GM23338 (cell line): ENCODE results near the gene HLA-DQB2. TPM values are rescaled to one million over a fixed set of nuclear protein-coding genes. Genes with fewer than 3 reads are reported as not detected.

ENCODE experiments used
- ATAC-seq: fragments of 200-7000 bp; cut with Tn5 transposase; 3 replicates; pipeline ENCODE4 v1.9.1; 2020
- DNase-seq: peaks from one replicate; pipeline ENCODE4 v3.0.0-alpha.2; 2015; ENCODE audit warnings: low spot score
- H2AFZ ChIP-seq: fragments of 200-600 bp; sonication (generic); 2 replicates; pipeline ENCODE4 v1.8.0; 2016; ENCODE audit warnings: antibody characterized with exemption, mild to moderate bottlenecking, moderate library complexity
- H3F3A ChIP-seq: fragments of 200-600 bp; sonication (generic); replicated peaks from 2 replicates; pipeline ENCODE4 v1.8.0; 2017; ENCODE audit warnings: antibody characterized with exemption, mixed run types, low read depth
- H3K27ac ChIP-seq: fragments of 200-600 bp; sonication (generic); 2 replicates; pipeline ENCODE4 v1.6.1; 2016; ENCODE audit warnings: low read depth
- H3K27me3 ChIP-seq: fragments of 200-600 bp; sonication (generic); 2 replicates; pipeline ENCODE4 v1.8.0; 2016; ENCODE audit warnings: mild to moderate bottlenecking, mixed run types, moderate library complexity; ENCODE audit not compliant: insufficient read depth
- H3K36me3 ChIP-seq: fragments of 200-600 bp; sonication (generic); 2 replicates; pipeline ENCODE4 v1.8.0; 2016; ENCODE audit warnings: mild to moderate bottlenecking; ENCODE audit not compliant: insufficient read depth
- H3K4me1 ChIP-seq: fragments of 200-600 bp; sonication (generic); 2 replicates; pipeline ENCODE4 v1.8.0; 2016; ENCODE audit warnings: mild to moderate bottlenecking, moderate library complexity; ENCODE audit not compliant: insufficient read depth
- H3K4me2 ChIP-seq: fragments of 200-600 bp; sonication (generic); 2 replicates; pipeline ENCODE4 v1.7.1; 2017; ENCODE audit warnings: mixed run types
- H3K4me3 ChIP-seq: fragments of 200-600 bp; sonication (generic); 2 replicates; pipeline ENCODE4 v1.6.1; 2016; ENCODE audit warnings: mixed run types
- H3K79me2 ChIP-seq: fragments of 200-600 bp; sonication (generic); replicated peaks from 2 replicates; pipeline ENCODE4 v1.8.0; 2017; ENCODE audit warnings: mild to moderate bottlenecking; ENCODE audit not compliant: insufficient read depth
- H3K9me2 ChIP-seq: fragments of 200-600 bp; sonication (generic); 2 replicates; pipeline ENCODE4 v1.8.0; 2017; ENCODE audit not compliant: insufficient read depth
- H4K20me1 ChIP-seq: fragments of 200-600 bp; sonication (generic); replicated peaks from 2 replicates; pipeline ENCODE4 v1.8.0; 2017; ENCODE audit warnings: mild to moderate bottlenecking; ENCODE audit not compliant: insufficient read depth
- H3K27ac Mint-ChIP-seq: 2 replicates; pipeline ENCODE4 v1.8.0; 2020; ENCODE audit warnings: inconsistent platforms, mild to moderate bottlenecking, moderate library complexity, mixed read lengths
- H3K27me3 Mint-ChIP-seq: 3 replicates; pipeline ENCODE4 v1.8.0; 2022; ENCODE audit warnings: low read depth, mild to moderate bottlenecking, moderate library complexity, mixed read lengths, inconsistent platforms; ENCODE audit not compliant: insufficient read depth, poor library complexity
- H3K36me3 Mint-ChIP-seq: 3 replicates; pipeline ENCODE4 v1.8.0; 2021; ENCODE audit warnings: low read depth, mild to moderate bottlenecking, inconsistent platforms, moderate library complexity, mixed read lengths
- H3K4me1 Mint-ChIP-seq: 3 replicates; pipeline ENCODE4 v1.8.0; 2020; ENCODE audit warnings: mild to moderate bottlenecking, inconsistent platforms, mixed read lengths
- H3K4me3 Mint-ChIP-seq: 3 replicates; pipeline ENCODE4 v1.8.0; 2021; ENCODE audit warnings: moderate library complexity, mild to moderate bottlenecking, inconsistent platforms, mixed read lengths
- H3K9me3 Mint-ChIP-seq: 3 replicates; pipeline ENCODE4 v1.8.0; 2020; ENCODE audit warnings: moderate library complexity, mild to moderate bottlenecking, inconsistent platforms, mixed read lengths
- EZH2 ChIP-seq: fragments of 200-600 bp; sonication (generic); IDR thresholded peaks from one replicate; pipeline ENCODE4 v1.8.0; 2017; ENCODE audit warnings: antibody characterized with exemption, mild to moderate bottlenecking, low read depth; ENCODE audit not compliant: unreplicated experiment
- JUNB ChIP-seq: IDR thresholded peaks from one replicate; pipeline ENCODE4 v1.6.1; 2016; ENCODE audit warnings: antibody characterized with exemption; ENCODE audit not compliant: unreplicated experiment
- NANOG ChIP-seq: IDR thresholded peaks from 2 replicates; pipeline ENCODE4 v1.6.1; 2016; ENCODE audit warnings: antibody characterized with exemption, borderline replicate concordance
- POLR2AphosphoS5 ChIP-seq: IDR thresholded peaks from 2 replicates; pipeline ENCODE4 v1.6.1; 2016; ENCODE audit warnings: antibody characterized with exemption, low read depth
- REST ChIP-seq: IDR thresholded peaks from one replicate; pipeline ENCODE4 v1.6.1; 2018; ENCODE audit warnings: antibody characterized with exemption; ENCODE audit not compliant: unreplicated experiment
- polyA plus RNA-seq: library from polyadenylated mRNA; unstranded; fragments of >200 nt; fragmentation: Nextera tagmentation; extraction: Ambion mirVana; gene quantifications from 2 replicates; pipeline ENCODE4 v1.2.1, GENCODE V29; 2016
- total RNA-seq: library from RNA; depleted of rRNA; stranded (reverse); fragments of >200 nt; shearing (Covaris generic); gene quantifications from 2 replicates; pipeline ENCODE4 v1.2.3, GENCODE V29; 2014
- TF ChIP-seq, protein P1 (sequence below): fragments of 250-450 bp; sonication (Bioruptor Pico); IDR thresholded peaks from 2 replicates; pipeline ENCODE4 v1.5.0; 2020; ENCODE audit warnings: mild to moderate bottlenecking, moderate library complexity
- TF ChIP-seq, protein P2 (sequence below): IDR thresholded peaks from 2 replicates; pipeline ENCODE4 v1.6.1; 2016; ENCODE audit warnings: antibody characterized with exemption

HLA-DQB2 gene
- total and polyA plus RNA-seq, 2 experiments from 2014 or later, result not detected

GRCh38 chr6:32713241-32713640 lies 50.1 kb downstream of the HLA-DQB2 start:
- Mint-ChIP-seq H3K36me3 (no peaks in the 10 kb centered on the region), H3K4me3 (no peak overlapping the region), H3K9me3 (peaks cover 1% of the 10 kb centered on the region; the same call in 1 of the 3 replicates), H3K27me3 (peaks cover 2% of the 10 kb centered on the region), H3K4me1 (no peaks in the 10 kb centered on the region), H3K27ac (no peak overlapping the region)
- H3K9me2 ChIP-seq, result no peaks in the 10 kb centered on the region
- H3K27me3 ChIP-seq, result no peaks in the 10 kb centered on the region
- H3F3A ChIP-seq, result no peaks in the 10 kb centered on the region
- no peak overlapping the region for H3K27ac ChIP-seq
- H2AFZ ChIP-seq, result no peak overlapping the region
- H3K4me2 ChIP-seq, result no peak overlapping the region
- DNase-seq, result no peak
- no peaks in the 10 kb centered on the region for H3K79me2 ChIP-seq
- no peak for ATAC-seq
- H3K36me3 ChIP-seq, result no peaks in the 10 kb centered on the region
- H4K20me1 ChIP-seq, result no peaks in the 10 kb centered on the region
- no peaks in the 10 kb centered on the region for H3K4me1 ChIP-seq
- no peak overlapping the region for H3K4me3 ChIP-seq
- no peak for TF ChIP-seq NANOG
- TF ChIP-seq, protein P1, sequence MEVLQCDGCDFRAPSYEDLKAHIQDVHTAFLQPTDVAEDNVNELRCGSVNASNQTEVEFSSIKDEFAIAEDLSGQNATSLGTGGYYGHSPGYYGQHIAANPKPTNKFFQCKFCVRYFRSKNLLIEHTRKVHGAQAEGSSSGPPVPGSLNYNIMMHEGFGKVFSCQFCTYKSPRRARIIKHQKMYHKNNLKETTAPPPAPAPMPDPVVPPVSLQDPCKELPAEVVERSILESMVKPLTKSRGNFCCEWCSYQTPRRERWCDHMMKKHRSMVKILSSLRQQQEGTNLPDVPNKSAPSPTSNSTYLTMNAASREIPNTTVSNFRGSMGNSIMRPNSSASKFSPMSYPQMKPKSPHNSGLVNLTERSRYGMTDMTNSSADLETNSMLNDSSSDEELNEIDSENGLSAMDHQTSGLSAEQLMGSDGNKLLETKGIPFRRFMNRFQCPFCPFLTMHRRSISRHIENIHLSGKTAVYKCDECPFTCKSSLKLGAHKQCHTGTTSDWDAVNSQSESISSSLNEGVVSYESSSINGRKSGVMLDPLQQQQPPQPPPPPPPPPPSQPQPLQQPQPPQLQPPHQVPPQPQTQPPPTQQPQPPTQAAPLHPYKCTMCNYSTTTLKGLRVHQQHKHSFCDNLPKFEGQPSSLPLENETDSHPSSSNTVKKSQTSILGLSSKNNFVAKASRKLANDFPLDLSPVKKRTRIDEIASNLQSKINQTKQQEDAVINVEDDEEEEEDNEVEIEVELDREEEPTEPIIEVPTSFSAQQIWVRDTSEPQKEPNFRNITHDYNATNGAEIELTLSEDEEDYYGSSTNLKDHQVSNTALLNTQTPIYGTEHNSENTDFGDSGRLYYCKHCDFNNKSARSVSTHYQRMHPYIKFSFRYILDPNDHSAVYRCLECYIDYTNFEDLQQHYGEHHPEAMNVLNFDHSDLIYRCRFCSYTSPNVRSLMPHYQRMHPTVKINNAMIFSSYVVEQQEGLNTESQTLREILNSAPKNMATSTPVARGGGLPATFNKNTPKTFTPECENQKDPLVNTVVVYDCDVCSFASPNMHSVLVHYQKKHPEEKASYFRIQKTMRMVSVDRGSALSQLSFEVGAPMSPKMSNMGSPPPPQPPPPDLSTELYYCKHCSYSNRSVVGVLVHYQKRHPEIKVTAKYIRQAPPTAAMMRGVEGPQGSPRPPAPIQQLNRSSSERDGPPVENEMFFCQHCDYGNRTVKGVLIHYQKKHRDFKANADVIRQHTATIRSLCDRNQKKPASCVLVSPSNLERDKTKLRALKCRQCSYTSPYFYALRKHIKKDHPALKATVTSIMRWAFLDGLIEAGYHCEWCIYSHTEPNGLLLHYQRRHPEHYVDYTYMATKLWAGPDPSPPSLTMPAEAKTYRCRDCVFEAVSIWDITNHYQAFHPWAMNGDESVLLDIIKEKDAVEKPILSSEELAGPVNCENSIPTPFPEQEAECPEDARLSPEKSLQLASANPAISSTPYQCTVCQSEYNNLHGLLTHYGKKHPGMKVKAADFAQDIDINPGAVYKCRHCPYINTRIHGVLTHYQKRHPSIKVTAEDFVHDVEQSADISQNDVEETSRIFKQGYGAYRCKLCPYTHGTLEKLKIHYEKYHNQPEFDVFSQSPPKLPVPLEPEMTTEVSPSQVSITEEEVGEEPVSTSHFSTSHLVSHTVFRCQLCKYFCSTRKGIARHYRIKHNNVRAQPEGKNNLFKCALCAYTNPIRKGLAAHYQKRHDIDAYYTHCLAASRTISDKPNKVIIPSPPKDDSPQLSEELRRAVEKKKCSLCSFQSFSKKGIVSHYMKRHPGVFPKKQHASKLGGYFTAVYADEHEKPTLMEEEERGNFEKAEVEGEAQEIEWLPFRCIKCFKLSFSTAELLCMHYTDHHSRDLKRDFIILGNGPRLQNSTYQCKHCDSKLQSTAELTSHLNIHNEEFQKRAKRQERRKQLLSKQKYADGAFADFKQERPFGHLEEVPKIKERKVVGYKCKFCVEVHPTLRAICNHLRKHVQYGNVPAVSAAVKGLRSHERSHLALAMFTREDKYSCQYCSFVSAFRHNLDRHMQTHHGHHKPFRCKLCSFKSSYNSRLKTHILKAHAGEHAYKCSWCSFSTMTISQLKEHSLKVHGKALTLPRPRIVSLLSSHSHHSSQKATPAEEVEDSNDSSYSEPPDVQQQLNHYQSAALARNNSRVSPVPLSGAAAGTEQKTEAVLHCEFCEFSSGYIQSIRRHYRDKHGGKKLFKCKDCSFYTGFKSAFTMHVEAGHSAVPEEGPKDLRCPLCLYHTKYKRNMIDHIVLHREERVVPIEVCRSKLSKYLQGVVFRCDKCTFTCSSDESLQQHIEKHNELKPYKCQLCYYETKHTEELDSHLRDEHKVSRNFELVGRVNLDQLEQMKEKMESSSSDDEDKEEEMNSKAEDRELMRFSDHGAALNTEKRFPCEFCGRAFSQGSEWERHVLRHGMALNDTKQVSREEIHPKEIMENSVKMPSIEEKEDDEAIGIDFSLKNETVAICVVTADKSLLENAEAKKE (CRISPR knock-in tag), result no peak

- no peaks in the 10 kb centered on the region for H3K36me3 Mint-ChIP-seq
- H3F3A ChIP-seq, result no peaks in the 10 kb centered on the region
- H3K27ac Mint-ChIP-seq, result no peak overlapping the region
- H3K79me2 ChIP-seq, result no peaks in the 10 kb centered on the region
- no peak overlapping the region for H3K27ac ChIP-seq
- no peaks in the 10 kb centered on the region for H3K4me1 Mint-ChIP-seq
- H3K4me2 ChIP-seq, result no peak overlapping the region
- H3K4me3 Mint-ChIP-seq, result no peak overlapping the region
- DNase-seq, result no peak
- ATAC-seq, result no peak
- H3K4me3 ChIP-seq, result no peak overlapping the region
- no peak overlapping the region for H2AFZ ChIP-seq
- H3K27me3 ChIP-seq, result no peaks in the 10 kb centered on the region
- no peaks in the 10 kb centered on the region for H3K36me3 ChIP-seq
- H3K9me3 Mint-ChIP-seq, result peaks cover 7% of the 10 kb centered on the region
- no peaks in the 10 kb centered on the region for H3K9me2 ChIP-seq
- H3K4me1 ChIP-seq, result no peaks in the 10 kb centered on the region
- no peaks in the 10 kb centered on the region for H4K20me1 ChIP-seq
- H3K27me3 Mint-ChIP-seq, result no peaks in the 10 kb centered on the region
- TF ChIP-seq, protein P2, sequence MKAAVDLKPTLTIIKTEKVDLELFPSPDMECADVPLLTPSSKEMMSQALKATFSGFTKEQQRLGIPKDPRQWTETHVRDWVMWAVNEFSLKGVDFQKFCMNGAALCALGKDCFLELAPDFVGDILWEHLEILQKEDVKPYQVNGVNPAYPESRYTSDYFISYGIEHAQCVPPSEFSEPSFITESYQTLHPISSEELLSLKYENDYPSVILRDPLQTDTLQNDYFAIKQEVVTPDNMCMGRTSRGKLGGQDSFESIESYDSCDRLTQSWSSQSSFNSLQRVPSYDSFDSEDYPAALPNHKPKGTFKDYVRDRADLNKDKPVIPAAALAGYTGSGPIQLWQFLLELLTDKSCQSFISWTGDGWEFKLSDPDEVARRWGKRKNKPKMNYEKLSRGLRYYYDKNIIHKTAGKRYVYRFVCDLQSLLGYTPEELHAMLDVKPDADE, result no peak
- TF ChIP-seq POLR2AphosphoS5, result no peak
- no peak for TF ChIP-seq NANOG
- TF ChIP-seq EZH2, result no peak
- no peak for TF ChIP-seq JUNB
- TF ChIP-seq REST, result no peak
Observed at GRCh38 chr6:32709625-32710024, 53.7 kb downstream of the HLA-DQB2 start.
